HG03097 (cell line): ENCODE data around the gene PAX5.

Experiments
- ATAC-seq: cut with Tn5 transposase; IDR thresholded peaks from one replicate; pipeline ENCODE4 v1.9.1; 2021; ENCODE audit not compliant: unreplicated experiment, low FRiP score

The PAX5 gene

GRCh38 chr9:36818242-36818938 lies 215.7 kb downstream of the PAX5 start:
- ATAC-seq, result no peak

GRCh38 chr9:36817160-36817834 lies 216.8 kb downstream of the PAX5 start:
- no peak for ATAC-seq

DNA sequence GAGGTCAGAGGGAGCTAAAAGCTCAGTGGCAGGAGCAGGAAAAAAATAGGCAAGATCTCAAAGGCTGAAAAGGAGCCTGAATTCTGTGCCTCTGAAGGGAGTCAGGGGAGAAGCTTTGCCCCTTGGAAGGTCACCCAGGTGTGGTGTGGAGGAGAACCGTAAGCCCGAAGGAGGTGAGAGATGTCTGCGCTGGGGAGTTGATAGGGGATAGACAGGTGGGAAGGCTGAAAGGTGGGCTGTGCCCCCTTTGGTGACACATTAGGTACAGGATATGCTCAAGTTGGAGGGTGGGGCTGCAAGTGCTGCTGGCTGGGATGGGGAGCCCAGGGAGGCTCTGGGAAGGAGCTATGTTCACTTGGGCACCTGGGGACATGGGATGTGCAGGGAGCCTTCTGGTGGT lies 217.7 kb downstream of the PAX5 start:
- ATAC-seq, result no peak

DNA sequence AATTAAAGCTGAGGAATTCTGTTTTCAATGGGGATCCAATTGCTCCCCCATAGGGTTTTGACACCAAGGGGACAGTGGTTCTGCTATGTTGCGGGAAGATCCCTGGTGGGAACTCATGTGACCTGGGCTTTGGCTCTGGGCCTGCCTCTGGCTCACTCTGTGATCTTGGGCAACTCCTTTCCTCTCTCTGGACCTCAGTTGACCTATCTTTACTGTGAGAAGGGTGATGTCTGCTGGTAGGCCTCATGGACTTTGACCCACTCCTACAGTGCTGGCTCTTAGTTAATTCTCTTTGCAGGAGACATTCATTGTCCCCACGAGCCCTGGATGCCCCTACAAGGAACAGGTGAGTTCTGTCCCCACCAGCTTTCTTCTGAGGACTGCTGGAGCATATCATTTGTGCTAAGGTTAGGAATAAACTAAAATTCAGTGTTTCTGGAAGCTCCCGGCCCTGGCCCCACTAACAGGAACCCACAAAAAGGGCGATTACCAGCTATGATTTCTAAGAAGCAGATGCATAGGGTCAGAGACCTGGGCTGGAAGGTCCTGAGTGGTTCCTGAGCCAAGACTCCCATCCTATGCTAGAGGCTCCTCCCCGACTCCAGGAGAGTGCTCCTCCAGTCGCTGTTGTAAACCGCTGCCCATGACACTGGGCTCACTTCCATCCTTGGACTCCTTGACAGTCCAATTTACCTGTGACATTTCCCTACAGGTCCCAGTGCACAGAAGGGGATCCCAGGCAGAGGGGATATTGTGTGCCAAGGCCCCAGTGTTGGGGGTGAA lies 218.3 kb downstream of the PAX5 start:
- ATAC-seq, result no peak

GRCh38 chr9:36815023-36815422 lies 219.0 kb downstream of the PAX5 start:
- no peak for ATAC-seq

- no peak for ATAC-seq
These were observed 220.9 kb downstream of the PAX5 start for GRCh38 chr9:36813154-36813553.

- no peak for ATAC-seq
These were observed 221.5 kb downstream of the PAX5 start for GRCh38 chr9:36812556-36812955.

GRCh38 chr9:36808251-36808650 lies 225.8 kb downstream of the PAX5 start:
- no peak for ATAC-seq

DNA sequence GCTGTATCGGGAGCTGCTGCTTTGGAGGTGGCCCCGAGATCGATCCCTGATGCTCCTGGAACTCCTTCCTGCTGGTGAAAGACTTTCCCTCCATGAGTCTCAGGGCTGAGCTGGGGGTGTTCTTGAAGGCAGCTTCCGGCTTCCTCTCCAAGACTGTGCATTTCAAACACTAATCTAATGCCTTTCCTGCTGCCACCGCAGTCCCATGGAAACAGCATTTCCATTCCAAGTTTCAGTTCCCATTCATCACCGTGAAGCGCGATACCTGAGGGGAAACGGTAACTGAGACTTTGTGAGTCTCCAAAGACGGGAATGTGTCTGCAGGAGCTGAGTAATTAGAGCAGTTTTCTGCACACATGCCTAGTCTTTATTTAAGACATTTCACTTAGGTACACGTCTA lies 230.1 kb downstream of the PAX5 start:
- no peak for ATAC-seq

GRCh38 chr9:36802201-36802920 lies 231.7 kb downstream of the PAX5 start:
- no peak for ATAC-seq

- no peak for ATAC-seq
These were observed 233.6 kb downstream of the PAX5 start for GRCh38 chr9:36800455-36800854.

DNA sequence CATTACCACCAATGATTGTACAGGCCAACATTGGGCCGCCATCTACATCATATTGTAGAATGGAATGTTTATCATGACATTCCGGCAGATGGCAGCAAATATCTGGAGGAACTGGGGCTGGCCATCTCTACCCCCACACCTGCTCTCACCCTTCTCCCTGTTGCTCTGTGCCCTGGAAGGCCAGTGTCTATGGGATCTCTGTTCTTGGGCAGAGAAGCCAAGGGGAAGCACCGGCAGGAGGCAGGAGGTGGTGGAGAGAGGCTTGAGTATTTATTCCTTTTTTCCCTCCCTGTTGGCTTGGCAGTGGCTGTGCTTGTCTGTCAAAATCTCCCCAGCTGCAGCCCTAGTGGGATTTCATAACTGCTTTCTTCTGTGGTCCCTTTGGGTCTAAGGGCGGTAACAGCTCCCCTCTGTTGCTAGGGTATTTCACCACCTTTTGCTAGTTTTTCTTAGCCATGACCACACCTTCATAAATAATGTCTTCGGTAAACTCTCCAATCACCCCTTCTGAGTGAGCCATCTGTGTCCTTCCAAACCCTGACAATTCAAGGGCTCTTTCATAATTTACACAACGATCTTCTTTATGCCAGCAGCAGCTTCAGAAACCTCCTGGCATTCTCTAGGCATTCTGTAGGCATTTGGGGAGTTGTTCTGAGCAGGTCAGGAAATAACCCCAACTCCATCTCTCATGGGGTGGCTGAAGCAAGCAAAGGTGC lies 235.6 kb downstream of the PAX5 start:
- ATAC-seq, result no peak

DNA sequence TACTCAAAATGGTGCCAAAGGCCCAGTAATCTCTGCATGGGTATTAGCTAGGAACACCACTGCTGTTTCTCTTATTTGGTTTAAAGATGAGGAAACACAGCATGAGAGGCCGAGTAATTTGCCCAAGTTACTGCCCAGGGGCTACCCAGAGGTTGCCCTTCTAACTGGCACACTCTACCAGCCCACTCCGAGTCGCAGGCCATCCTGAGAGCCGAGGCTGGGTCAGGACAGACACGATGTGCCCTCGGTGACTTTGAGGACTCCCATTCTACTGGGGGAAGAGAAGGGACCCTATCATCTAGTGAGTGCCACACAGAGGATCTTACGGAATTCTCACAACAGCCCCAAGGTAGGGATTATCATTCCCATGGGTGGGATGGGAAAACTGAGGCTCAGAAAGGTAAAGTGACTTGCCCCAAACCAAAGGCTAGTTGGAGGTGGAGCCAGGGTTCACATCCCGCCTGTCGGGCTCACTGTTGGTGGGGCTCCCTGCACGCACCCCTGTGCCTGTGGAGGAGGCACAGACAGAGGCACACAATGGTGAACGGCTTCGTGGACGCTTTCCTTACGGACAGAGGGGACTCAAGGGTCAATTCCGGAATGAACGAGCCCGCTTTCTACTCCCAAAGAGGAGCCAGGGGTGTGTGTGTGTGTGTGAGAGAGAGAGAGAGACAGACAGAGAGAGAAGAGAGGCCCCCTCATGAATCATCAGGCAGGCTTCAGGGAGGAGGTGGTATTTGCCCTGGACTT lies 236.4 kb downstream of the PAX5 start:
- no peak for ATAC-seq

DNA sequence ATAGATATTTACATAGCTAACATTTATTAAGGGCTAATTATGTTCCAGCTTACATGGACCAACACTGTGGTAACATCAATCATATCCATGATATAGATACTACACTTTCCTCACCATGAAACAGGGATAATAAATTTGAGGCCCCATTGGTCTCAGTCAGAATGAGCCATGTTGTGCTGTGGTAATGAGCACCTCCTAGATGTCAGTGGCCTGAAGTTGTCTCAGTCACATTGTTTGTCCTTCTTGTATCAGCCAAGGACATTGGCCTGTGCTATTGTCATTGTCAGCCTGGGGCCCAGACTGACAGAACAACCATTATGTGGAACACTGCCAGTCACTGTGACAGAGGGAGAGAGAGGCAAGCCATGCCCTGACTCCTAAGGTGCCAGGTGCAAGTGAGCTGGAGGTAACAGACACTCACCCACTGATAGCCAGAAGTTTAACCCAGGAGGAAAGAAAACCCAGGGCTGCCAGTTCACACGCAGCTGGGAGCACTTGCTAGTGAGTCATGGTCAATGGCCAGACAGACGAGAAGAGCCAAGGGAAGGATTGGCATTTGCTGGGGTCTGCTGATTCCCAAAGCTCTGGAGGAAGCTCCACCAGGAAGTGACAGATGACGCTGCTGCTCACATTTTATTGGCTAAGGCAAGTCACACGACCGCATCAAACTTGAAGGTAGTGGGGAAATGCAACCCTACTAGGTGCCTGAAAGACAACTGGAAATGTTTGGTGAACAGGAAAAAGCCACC lies 237.2 kb downstream of the PAX5 start:
- ATAC-seq, result no peak

GRCh38 chr9:36794461-36794860 lies 239.6 kb downstream of the PAX5 start:
- ATAC-seq, result no peak

DNA sequence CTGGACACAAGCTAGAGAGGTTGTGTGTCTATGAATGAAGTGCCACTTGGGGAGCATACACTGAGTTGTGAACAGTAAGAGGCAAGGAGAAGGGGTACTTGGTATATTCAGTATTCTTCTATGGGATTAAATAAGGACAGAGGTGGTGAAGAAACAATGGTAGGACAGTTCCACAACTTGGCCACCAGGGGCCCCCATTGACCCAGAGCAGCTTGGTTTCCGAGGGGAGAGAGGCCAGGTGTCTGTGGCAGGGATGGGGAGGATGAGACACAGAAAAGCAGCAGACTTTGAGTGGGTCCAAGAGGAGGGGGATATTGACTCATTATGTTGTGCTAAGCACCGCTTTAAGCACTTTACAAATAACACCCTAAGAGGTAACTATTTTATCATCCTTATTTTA lies 240.8 kb downstream of the PAX5 start:
- ATAC-seq, result no peak

DNA sequence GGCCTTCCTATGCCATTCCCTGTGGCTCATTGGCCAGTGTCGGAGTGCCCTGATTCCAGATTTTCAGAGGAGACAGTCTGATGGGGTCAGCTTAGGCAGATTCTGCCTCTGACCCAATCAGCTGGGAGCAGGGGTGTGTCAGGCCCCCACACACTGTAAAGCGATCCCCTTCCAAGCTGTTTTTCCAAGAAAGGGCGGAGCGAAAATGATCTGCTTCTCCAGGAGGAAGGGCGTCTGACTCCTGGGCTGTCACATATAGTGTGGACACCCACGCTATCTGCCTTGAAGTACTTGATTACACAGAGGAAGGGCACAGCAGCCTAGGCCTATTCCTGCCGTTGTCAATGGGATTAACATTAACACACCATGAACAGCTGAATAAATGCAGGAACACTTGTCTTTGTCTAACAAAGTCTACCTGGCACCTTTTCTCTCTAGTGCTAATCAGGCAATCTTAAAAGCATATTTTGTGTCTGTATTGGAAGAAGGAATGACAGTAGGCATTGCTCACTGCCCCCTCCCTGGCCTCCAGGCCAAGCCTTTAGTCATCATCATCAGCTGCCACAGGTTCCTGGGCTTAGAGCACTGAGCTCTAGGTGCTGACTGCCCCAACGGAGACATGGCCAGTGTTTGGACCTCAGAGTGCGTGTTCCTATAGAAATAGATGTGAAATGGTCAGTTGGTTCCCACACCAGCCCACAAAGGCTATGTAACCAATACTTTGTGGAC lies 242.7 kb downstream of the PAX5 start:
- ATAC-seq, result no peak

DNA sequence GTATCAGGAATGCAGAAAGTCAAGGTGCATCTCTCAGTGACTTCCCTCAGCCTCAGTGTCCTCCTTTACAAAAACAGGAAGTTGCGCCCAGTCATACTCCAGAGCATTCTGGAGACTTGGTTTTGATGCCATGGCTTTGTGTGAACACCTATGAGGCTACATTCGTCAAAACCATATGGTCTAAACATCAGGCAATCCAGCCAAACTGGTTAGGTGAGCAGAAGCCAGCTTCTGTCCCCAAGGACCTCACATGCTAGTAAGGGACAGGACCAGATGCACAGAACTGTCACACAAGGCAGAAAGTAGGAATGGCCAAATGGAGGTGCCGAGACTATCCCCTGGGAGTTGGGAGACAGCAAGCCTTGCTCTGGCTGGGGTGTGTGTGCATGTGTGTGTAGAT lies 244.2 kb downstream of the PAX5 start:
- ATAC-seq, result no peak
